NCI-H345 treated with DMSO at 0.1 percent for 48 hours (cell line): ENCODE results near the gene PPP1R14D.
A peak's percentile ranks its signal among the peaks of the same experiment; 100 is the strongest.

Experiments used
- DNase-seq: peaks from one replicate; lab custom pipeline; 2025; ENCODE audit not compliant: unreplicated experiment; lab: John Stamatoyannopoulos, UW

The PPP1R14D gene

GRCh38 chr15:40787344-40787841, 41.1 kb downstream of the PPP1R14D start:
- DNase-seq, result peak; percentile 91

GRCh38 chr15:40785814-40786213, 42.7 kb downstream of the PPP1R14D start:
- DNase-seq, result no peak

DNA sequence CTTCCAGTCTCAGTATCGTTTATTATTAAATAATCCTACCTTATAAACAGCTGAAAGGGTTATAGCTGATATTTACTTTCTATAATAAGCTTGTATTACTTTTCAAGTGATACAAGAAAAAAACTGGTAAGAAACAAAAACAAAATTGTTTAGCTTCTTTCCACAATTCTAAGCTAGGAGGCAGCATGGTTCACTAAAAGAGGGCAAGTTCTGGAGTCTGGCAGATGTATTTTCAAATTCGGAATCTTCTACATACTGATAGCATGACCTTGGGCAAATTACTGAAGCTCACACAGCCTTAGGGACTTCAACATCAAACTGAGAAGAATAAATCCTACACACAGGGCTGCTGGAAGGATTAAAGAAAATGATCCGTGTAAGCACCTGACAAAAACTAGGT, 43.3 kb downstream of the PPP1R14D start:
- no peak for DNase-seq

DNA sequence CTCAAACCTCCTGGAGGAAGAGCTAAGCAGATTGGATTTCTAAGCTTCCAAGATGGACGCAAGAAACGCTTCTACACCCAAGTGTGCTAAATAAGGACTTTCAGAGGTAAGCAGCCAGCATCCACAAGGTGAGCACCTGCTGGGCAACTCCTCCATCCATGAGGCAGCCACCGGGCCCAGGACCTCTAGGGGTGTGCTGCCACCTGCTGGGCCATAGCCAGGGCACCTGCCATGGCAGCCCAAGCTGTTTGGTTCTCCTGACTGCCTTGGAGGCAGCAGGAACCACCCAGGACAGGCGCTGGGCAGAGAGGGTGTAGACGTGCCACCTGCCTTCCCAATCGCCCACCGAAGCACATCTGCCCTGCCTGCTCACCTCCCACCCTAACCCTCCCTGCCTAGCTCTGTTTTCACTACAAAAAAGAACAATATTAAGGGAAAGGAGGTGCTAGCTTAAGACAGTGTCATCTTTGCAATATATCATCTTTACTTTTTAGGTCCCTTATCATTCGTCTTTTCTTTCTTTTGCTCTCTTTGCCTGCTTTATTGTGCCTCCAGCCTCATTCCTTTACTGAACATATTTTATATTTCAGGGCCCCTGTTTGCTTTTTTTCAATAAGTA, 45.8 kb downstream of the PPP1R14D start:
- DNase-seq, result peak; percentile 33

GRCh38 chr15:40776537-40777141, 51.9 kb downstream of the PPP1R14D start:
- no peak for DNase-seq

DNA sequence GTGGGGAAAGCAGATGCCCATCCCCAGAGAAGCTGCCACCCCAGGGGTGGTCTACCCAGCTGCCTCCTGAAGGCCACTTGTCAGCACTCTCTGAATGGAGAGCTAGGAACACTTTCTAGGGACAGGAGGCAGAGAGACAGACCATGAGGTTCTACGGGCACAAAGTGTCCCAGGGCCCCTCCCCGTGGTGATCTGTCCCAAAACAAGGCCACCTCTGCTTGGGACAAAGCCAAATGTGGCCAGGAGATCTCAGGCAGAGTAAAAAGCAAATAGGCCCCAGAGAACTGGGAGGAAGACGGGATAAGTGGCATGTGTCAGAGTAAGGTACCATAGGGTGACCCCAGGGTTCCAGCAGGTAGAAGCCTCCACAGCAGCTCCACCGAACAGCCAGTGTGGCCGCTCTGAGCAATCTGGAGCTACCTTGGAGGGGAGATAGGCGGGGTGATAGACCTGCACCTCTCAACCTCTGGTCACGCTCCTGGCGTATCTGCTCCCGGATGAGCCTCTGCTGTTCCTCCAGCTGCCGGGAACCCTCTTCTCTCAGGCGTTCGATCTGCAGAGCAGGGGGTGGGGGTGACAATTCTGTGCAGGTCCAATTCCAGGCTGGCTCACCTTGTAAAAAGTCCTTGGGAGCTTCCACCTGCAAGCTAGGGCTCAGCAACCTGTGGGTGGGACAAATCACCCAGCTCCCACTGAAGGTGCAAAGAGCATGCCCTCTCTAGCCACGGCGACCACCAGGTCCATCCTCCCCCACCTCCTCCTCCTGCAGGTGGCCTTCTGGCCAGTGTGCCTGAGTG, 52.6 kb downstream of the PPP1R14D start:
- no peak for DNase-seq

GRCh38 chr15:40775007-40775406, 53.5 kb downstream of the PPP1R14D start:
- no peak for DNase-seq

DNA sequence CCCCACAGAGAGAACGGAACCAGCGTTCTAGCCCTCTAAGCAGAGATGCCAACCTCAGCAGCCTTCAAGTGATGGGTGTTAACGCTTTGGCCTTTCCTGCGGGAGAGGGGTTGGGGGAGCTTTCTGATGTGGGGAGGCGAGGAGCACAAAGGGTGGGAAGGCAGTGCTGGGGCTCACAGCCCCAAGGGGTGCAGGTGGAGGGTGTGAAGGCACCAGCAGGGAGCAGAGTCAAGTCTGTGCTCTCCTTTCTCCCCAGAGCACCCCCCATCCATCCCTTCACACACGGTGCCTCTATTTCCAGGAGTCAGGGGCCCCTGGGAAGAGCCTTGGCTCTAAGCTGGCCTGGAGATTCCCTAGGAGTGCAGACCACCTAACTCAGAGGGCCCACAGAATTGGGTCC, 54.6 kb downstream of the PPP1R14D start:
- DNase-seq, result no peak

DNA sequence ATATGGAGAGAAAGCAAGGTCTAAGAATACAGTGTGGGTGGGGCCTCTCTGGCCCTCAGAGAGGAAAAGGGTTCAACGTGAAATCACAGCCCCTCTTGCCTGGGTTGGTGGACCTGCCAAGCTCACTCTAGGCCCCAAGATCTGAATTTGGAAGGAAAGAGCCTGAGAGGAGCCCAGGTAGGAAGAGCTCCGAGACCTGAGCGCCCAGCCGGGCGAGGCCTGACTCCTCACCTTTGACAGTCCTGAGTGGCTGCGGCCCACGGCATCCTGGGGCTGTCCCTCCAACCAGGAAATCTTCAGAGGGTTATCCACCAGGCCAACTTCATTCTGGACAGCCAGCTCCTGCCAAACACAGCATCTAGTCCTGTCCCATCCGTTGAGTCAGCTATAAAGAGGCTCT, 55.0 kb downstream of the PPP1R14D start:
- DNase-seq, result no peak

GRCh38 chr15:40772014-40772413, 56.5 kb downstream of the PPP1R14D start:
- no peak for DNase-seq

- DNase-seq, result no peak
Observed at GRCh38 chr15:40771242-40771641, 57.3 kb downstream of the PPP1R14D start.

GRCh38 chr15:40770147-40770721, 58.3 kb downstream of the PPP1R14D start:
- no peak for DNase-seq

DNA sequence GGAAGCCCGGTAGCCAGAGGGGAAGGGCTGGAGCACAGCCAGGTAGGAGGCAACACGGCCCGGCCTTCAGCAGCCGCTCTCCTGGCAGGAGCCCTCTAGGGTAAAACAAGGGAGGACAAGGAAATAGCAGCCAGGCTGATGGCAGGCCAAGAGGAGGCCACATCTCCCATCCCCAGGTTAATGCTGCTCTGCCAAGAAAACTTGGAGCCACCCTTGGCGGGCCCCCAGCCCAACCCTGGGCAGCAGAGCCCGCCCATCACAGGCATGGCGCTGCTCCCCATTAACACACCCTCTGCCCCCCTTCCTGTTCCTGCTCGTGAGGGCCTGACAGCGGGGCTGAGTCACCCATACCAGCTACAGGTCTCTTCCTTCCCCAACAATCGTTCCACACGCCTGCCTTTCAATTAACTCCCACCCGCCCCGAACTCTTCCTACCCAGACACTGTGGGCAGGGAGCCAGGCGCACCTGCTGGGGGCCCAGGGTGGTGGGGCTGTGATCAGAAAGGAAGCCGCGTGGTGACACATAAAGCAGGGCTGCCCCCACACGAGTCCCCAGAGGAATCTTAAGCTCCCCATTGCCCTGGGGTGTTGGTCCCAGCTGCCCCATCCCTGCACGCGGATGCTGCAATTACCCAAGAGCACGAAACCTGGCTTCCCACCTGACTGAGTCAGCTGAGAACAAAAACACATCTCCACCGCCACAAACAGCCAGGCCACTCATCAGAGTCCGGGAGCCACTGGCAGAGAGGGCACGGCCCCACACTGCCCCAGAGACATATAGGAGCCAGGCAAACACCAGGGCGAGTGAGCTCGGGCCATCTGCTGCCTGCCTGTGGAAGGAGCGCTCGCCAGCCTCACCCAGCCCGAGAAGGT, 59.0 kb downstream of the PPP1R14D start, which contains the start of gene C15orf62:
Gene C15orf62, plus strand, starts transcription at position 707 of the 873 bp plus-strand sequence. CDS start 516 bp downstream, outside the sequence.
- DNase-seq, result peak; percentile 69

DNA sequence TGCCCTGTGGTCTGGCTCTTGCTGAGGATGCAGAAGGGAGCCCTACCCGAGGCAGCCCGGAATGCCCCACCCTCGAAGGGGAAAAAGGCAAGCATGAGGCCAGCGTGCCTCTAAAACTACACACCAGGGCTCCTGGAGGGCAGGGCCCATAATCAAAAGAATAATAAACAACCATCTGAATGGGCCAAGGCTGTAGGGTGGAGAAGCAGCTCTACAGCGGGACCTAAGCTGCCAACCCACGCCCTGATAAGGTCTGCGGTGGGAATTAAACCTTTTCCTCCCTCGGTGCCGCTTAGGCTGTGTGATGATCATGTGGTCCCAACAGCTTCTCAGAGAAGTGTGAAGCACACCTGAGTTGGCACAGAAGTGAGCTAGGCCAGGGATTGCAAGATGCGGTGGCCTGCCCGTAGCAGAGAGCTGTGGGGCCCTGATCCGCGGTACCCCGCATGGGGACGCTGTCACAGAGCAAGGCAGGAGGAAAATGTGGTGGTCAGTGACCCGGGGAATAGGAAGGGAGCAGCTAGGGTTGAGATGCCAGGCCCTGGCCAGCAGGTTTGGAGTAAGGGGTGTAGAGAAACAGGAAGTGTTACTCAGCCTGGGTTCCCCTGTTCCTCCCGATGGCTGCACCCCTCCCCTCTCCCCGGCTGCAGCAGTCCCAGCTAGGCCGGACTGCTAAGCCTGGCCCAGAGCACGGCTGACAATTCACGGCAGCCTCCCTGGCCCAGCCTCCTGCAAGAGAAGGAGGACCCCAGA, 59.8 kb downstream of the PPP1R14D start:
- no peak for DNase-seq

DNA sequence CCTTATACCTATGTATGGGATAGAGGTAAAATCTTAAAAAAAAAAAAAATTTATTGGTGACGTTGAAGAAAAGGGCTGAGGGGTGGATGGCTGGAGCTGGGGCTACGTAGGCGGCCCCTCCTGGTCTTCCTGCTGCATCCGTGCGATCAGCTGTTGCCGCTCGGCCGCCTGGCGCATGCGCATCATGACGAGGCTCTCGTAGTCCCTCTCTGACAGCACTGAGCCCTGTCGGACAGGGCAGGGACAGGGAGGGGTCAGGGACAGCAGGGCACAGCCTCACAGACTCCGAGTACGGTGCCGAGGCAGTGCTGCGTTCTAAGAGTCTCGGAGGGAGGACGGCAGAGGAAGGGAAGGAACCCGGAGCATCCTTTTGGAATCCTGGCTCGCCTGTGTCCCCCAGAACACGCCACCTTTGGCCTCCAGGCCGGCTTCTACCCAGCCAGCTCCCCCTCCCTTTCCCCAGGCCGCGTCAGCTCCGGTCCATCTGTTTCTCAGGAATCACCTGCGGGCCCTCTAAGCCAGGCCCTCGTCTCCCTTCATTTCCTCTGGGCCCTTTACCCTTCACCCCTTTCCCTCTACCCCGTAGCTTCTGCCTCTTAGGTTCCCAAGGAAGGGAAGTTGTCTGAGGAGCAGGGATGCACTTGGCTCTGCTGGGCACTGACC, 60.5 kb downstream of the PPP1R14D start:
- DNase-seq, result no peak

GRCh38 chr15:40766906-40767837, 61.3 kb downstream of the PPP1R14D start:
- DNase-seq, result no peak

DNA sequence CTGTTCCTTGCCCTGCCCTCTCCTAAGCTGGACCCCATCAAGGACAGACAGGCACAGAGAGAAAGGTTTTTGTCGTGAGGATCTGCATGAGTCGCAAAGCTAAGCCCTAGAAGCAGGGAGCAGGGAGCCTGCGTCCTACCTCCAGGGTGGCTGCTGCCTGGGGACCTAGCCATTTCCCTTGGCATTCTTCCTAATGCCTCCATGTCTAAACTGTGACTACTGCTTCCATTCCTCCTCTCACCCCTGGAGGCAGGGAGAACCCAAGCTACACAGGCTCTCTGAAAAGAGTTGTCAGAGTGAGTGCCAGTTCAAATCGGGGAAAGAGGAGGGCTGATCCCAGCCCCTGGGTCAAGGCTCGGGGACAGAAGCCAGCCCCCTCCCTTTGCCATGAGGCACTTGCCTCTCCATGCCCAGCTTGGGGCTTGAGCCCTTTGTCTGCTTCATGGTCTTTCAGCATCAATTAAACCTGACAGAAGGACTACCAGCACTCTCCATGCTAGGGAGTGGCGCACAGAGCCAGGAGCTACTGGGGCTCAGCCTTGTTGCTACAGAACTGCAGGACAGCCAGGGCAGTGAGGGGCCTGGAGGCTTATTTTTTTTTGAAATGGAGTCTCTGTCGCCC, 62.2 kb downstream of the PPP1R14D start:
- DNase-seq, result no peak
